Naive B cell (primary cell): ENCODE measurements around the gene TUBB1. TPM values are rescaled to one million over a fixed set of nuclear protein-coding genes. Genes with fewer than 3 reads are reported as not detected.

Source experiments
- ATAC-seq, 2 donors: fragments of 150-1000 bp; cut with Tn5 transposase; 2 replicates each; pipeline ENCODE4 v1.10.0; 2021; ENCODE audit warnings: low read depth in 2 of 2, mild to moderate bottlenecking in 2 of 2, moderate library complexity in 2 of 2
- DNase-seq: peaks from one replicate; pipeline ENCODE4 v3.0.0; 2022
- H3K27ac Mint-ChIP-seq, 6 donors: one replicate each; pipeline ENCODE4 v1.8.0; 2020 to 2022; ENCODE audit warnings: mild to moderate bottlenecking in 6 of 6, mixed read lengths in 6 of 6, moderate library complexity in 5 of 6, inconsistent platforms in 2 of 6
- H3K27me3 Mint-ChIP-seq, 3 donors: one replicate each; pipeline ENCODE4 v1.8.0; 2021 to 2022; ENCODE audit warnings: mixed read lengths in 3 of 3, mild to moderate bottlenecking in 1 of 3
- H3K36me3 Mint-ChIP-seq, 2 donors: one replicate each; pipeline ENCODE4 v1.8.0; 2020 to 2022; ENCODE audit warnings: mixed read lengths in 2 of 2, inconsistent platforms in 1 of 2, mild to moderate bottlenecking in 1 of 2
- H3K4me1 Mint-ChIP-seq, 3 donors: one replicate each; pipeline ENCODE4 v1.8.0; 2020 to 2022; ENCODE audit warnings: mixed read lengths in 3 of 3, inconsistent platforms in 1 of 3, mild to moderate bottlenecking in 1 of 3, moderate library complexity in 1 of 3
- H3K4me3 Mint-ChIP-seq, 8 donors: one replicate each; pipeline ENCODE4 v1.8.0; 2020 to 2022; ENCODE audit warnings: mild to moderate bottlenecking in 8 of 8, mixed read lengths in 8 of 8, moderate library complexity in 8 of 8, inconsistent platforms in 2 of 8
- H3K9me3 Mint-ChIP-seq, 7 donors: one replicate each; pipeline ENCODE4 v1.8.0; 2020 to 2022; ENCODE audit warnings: mixed read lengths in 7 of 7, mild to moderate bottlenecking in 5 of 7, inconsistent platforms in 2 of 7, moderate library complexity in 1 of 7
- polyA plus RNA-seq, 6 donors: library from polyadenylated mRNA; unstranded; fragments of 300-500 nt; fragmentation: Illumina TruSeq; gene quantifications; one replicate each; pipeline ENCODE4 v1.2.3, GENCODE V29; 2021; ENCODE audit warnings: low read depth in 6 of 6

Gene TUBB1
- 10 to 100 TPM in 3 of 6 donors, 1 to 10 TPM in 3; 2.5 to 16.4 (median 11.0) TPM for polyA plus RNA-seq

- H3K27ac Mint-ChIP-seq = peak within 1 kb of the TSS in 5 of 6 donors; percentile 24 to 74 (median 57)
- H3K9me3 Mint-ChIP-seq = no peaks in the 10 kb centered on the region
- H3K27me3 Mint-ChIP-seq = no peaks in the 10 kb centered on the region
- ATAC-seq (no peak), DNase-seq (no peak)
- peaks cover 28 to 40% (median 33%) of the 10 kb centered on the region in 3 donors for H3K4me1 Mint-ChIP-seq
- no peak within 1 kb of the TSS for H3K4me3 Mint-ChIP-seq
- H3K36me3 Mint-ChIP-seq = peaks cover 0 to 7% of the 10 kb centered on the region in 2 donors
Measured at GRCh38 chr20:59019217-59019616, at the start of gene TUBB1. TSS of gene TUBB1 (plus strand) at chr20:59019429. CDS start at chr20:59019523, 94 bp downstream.

DNA sequence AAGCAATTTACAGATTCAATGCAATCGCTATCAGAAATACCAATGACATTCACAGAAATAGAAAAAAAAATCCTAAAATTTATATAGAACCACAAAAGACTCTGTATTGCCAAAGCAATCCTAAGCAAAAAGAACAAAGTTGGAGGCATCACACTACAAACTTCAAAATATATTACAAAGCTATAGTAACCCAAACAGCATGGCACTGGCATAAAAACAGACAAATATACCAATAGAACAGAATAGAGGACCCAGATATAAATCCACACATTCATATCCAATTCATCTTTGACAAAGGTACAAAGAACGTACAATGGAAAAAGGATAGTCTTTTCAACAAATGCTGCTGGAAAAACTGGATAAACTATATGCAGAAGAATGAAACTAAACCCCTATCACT is 49.8 kb upstream of the TUBB1 start:
- peaks cover 26 to 30% (median 26%) of the 10 kb centered on the region in 3 donors for H3K4me1 Mint-ChIP-seq
- DNase-seq = no peak
- H3K27me3 Mint-ChIP-seq = no peaks in the 10 kb centered on the region
- ATAC-seq = no peak
- H3K36me3 Mint-ChIP-seq = no peaks in the 10 kb centered on the region
- H3K4me3 Mint-ChIP-seq = no peak overlapping the region
- H3K27ac Mint-ChIP-seq = no peak overlapping the region
- H3K9me3 Mint-ChIP-seq = peaks cover 0 to 4% (median 3%) of the 10 kb centered on the region in 7 donors

DNA sequence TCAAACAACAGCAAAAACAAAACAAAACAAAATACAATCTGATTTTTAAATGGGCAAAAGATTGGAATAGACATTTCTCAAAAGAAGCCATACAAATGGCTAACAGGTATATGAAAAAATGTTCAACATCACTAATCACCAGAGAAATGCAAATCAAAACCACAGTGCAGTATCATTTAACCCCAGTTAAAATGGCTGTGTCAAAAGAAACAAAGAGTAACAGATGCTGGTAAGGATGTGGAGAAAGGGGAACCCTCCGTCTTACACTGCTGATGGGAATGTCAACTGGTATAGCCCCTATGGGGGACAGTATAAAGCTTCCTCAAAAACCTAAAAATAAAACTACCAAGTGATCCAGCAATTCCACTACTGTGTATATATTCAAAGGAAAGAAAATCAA is 49.1 kb upstream of the TUBB1 start:
- peak overlapping the region in 2 of 8 donors; percentile 7 to 30 for H3K4me3 Mint-ChIP-seq
- DNase-seq (peak; percentile 4), ATAC-seq (peak; percentile 65 to 71)
- H3K9me3 Mint-ChIP-seq = peaks cover 0 to 7% (median 3%) of the 10 kb centered on the region in 7 donors
- H3K36me3 Mint-ChIP-seq = no peaks in the 10 kb centered on the region
- peaks cover 26 to 30% (median 27%) of the 10 kb centered on the region in 3 donors for H3K4me1 Mint-ChIP-seq
- peak overlapping the region in 2 of 6 donors; percentile 51 to 63 for H3K27ac Mint-ChIP-seq
- no peaks in the 10 kb centered on the region for H3K27me3 Mint-ChIP-seq

DNA sequence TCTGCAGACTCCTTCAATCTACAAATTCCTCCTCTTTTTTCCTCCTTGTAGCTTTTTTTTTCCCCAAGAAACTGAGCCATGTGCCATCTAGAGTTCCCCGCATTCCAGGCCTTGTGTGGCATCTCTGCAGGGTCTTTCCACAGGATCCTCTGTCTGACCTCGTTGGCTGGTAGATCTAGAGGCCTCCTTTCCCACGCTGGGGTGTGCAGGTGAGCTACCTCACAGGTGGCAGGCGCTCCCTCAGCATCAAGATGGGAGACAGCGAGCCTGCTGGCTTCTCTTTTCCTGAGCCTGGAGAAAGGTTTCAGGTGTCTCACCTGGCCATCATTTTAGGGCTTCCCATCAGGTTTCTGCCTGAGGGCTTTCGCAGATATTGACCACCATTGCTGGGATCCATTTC is 47.8 kb upstream of the TUBB1 start:
- DNase-seq = no peak
- no peak overlapping the region for H3K27ac Mint-ChIP-seq
- peaks cover 0 to 4% of the 10 kb centered on the region in 2 donors for H3K36me3 Mint-ChIP-seq
- H3K4me3 Mint-ChIP-seq = no peak overlapping the region
- H3K4me1 Mint-ChIP-seq = peaks cover 26 to 30% (median 27%) of the 10 kb centered on the region in 3 donors
- no peak for ATAC-seq
- no peaks in the 10 kb centered on the region for H3K27me3 Mint-ChIP-seq
- H3K9me3 Mint-ChIP-seq = peaks cover 0 to 14% (median 9%) of the 10 kb centered on the region in 7 donors

DNA sequence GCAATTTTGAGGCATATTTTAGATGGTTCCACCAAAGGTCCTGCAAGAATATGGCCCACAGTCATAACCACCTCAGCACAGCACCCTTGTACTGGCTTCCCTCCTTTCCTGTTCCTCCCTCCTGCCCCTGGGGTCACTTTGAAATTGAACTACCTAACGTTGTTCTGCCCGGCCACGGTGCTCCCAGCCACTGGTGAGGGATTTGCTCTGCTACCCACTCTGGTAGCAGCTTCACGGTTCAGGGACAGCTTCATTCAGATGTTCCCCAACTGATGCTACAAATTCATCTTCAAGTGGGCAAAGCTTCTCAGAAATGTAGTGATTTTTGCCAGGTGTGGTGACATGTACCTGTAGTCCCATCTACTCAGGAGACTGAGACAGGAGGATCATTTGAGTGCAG is 46.0 kb upstream of the TUBB1 start:
- no peaks in the 10 kb centered on the region for H3K27me3 Mint-ChIP-seq
- peaks cover 0 to 11% of the 10 kb centered on the region in 2 donors for H3K36me3 Mint-ChIP-seq
- ATAC-seq (no peak), DNase-seq (no peak)
- H3K27ac Mint-ChIP-seq = peak overlapping the region in 2 of 6 donors; percentile 75 to 78
- H3K4me3 Mint-ChIP-seq = peak overlapping the region in 1 of 8 donors; percentile 4
- H3K9me3 Mint-ChIP-seq = peaks cover 2 to 19% (median 12%) of the 10 kb centered on the region in 7 donors
- H3K4me1 Mint-ChIP-seq = peaks cover 22 to 30% (median 27%) of the 10 kb centered on the region in 3 donors

GRCh38 chr20:58973866-58974265 is 45.4 kb upstream of the TUBB1 start:
- Mint-ChIP-seq H3K9me3 (peaks cover 2 to 19% (median 12%) of the 10 kb centered on the region in 7 donors), H3K4me3 (peak overlapping the region in 2 of 8 donors; percentile 64 to 79), H3K4me1 (peaks cover 24 to 36% (median 34%) of the 10 kb centered on the region in 3 donors), H3K27ac (peak overlapping the region in 4 of 6 donors; percentile 1 to 92 (median 54)), H3K27me3 (no peaks in the 10 kb centered on the region), H3K36me3 (peaks cover 0 to 11% of the 10 kb centered on the region in 2 donors)
- no peak for DNase-seq
- ATAC-seq = no peak

GRCh38 chr20:58975353-58975752 is 43.9 kb upstream of the TUBB1 start:
- Mint-ChIP-seq H3K27ac (no peak overlapping the region), H3K4me3 (peak overlapping the region in 1 of 8 donors; percentile 53), H3K9me3 (peaks cover 2 to 19% (median 12%) of the 10 kb centered on the region in 7 donors), H3K27me3 (no peaks in the 10 kb centered on the region), H3K36me3 (peaks cover 0 to 11% of the 10 kb centered on the region in 2 donors), H3K4me1 (peaks cover 19 to 33% (median 27%) of the 10 kb centered on the region in 3 donors)
- DNase-seq = no peak
- no peak for ATAC-seq

DNA sequence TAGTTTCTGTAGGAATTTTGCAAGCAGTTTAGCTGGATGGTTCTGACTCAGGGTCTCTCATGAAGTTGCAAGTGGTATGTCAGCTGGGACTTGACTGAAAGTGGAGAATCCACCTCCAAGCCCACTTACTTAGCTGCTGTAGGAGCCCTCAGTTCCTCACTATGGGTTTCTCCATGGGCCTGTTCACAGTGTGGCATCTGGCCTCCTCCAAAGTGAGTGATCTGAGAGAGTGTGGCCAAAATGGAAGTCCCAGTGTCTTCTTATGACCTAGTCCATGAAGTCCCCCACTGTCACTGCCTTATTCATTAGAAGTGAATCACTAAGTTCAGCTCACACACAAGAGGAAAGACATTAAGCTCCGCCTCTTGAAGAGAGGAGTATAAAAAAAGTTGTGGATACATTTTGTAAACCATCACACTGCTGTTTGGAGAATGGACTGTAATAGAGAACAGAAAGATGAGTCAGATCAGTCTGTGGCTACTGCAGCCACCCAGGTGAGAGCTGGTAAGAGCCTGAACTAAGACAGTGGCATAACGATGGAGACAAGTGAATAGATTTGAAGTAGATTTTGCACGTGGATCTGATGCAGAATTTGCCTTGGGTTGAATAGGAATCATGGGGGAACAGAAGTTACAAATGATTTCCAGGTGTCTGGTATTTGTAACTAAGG is 43.0 kb upstream of the TUBB1 start:
- H3K4me1 Mint-ChIP-seq = peaks cover 17 to 27% (median 20%) of the 10 kb centered on the region in 3 donors
- ATAC-seq = no peak
- peaks cover 2 to 19% (median 12%) of the 10 kb centered on the region in 7 donors for H3K9me3 Mint-ChIP-seq
- peak overlapping the region in 1 of 8 donors; percentile 53 for H3K4me3 Mint-ChIP-seq
- H3K27ac Mint-ChIP-seq = no peak overlapping the region
- no peaks in the 10 kb centered on the region for H3K27me3 Mint-ChIP-seq
- H3K36me3 Mint-ChIP-seq = peaks cover 0 to 11% of the 10 kb centered on the region in 2 donors
- no peak for DNase-seq

DNA sequence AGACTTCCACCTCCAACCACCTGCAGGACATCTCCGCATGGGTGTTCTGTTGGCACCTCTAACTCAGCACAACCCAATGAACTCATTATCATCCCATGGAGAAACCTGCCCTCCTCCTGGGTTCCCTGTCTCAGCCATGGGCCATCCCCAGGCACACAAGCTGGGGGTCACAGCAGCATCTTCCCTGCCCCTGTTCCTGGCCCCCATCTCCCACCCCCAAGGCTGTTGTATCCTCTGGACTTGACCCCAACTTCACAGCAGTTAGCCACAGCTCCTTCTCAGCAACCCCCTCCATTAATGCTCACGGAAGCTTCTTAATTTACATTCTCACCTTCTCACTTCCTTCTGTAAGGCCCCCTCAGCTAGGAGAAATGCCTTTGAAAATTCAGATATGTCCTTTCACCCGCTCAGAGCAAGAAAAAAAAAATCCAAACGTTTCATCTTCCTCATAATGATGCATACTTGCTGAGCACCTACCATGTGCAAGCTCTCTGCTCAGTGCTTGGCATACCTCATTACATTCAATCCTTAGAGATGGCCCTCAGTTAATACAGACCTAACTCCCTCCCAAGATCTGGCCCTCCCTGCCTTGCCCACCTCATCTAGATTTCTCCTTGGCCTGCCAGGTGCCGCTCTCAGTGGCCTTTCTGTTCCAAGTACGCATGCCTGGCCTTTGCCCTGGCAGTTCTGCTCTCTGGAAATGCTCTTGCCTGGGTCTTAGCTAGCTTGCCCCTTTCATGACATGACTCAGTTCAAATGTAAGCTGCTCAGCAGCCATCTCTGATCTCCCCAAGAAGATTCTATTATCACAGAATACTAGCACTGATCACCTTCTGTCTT is 40.7 kb upstream of the TUBB1 start:
- Mint-ChIP-seq H3K4me1 (peaks cover 25 to 41% (median 35%) of the 10 kb centered on the region in 3 donors), H3K36me3 (peaks cover 0 to 11% of the 10 kb centered on the region in 2 donors), H3K9me3 (peaks cover 2 to 19% (median 11%) of the 10 kb centered on the region in 7 donors), H3K4me3 (peak overlapping the region in 5 of 8 donors; percentile 36 to 83 (median 61)), H3K27me3 (no peaks in the 10 kb centered on the region), H3K27ac (peak overlapping the region in 2 of 6 donors; percentile 0 to 14)
- ATAC-seq (no peak), DNase-seq (no peak)

GRCh38 chr20:58980711-58981627 is 38.3 kb upstream of the TUBB1 start, which contains the start of gene NELFCD:
TSS of gene NELFCD (plus strand) at chr20:58981256. CDS start at chr20:58981310, 54 bp downstream.
- Mint-ChIP-seq H3K36me3 (peaks cover 0 to 11% of the 10 kb centered on the region in 2 donors), H3K27me3 (no peaks in the 10 kb centered on the region), H3K4me3 (peak within 1 kb of the TSS; percentile 78 to 95 (median 92)), H3K27ac (peak within 1 kb of the TSS; percentile 12 to 94 (median 80)), H3K9me3 (peaks cover 0 to 9% (median 3%) of the 10 kb centered on the region in 7 donors), H3K4me1 (peaks cover 32 to 50% (median 40%) of the 10 kb centered on the region in 3 donors)
- DNase-seq (peak; percentile 87), ATAC-seq (peak; percentile 90 to 91)

DNA sequence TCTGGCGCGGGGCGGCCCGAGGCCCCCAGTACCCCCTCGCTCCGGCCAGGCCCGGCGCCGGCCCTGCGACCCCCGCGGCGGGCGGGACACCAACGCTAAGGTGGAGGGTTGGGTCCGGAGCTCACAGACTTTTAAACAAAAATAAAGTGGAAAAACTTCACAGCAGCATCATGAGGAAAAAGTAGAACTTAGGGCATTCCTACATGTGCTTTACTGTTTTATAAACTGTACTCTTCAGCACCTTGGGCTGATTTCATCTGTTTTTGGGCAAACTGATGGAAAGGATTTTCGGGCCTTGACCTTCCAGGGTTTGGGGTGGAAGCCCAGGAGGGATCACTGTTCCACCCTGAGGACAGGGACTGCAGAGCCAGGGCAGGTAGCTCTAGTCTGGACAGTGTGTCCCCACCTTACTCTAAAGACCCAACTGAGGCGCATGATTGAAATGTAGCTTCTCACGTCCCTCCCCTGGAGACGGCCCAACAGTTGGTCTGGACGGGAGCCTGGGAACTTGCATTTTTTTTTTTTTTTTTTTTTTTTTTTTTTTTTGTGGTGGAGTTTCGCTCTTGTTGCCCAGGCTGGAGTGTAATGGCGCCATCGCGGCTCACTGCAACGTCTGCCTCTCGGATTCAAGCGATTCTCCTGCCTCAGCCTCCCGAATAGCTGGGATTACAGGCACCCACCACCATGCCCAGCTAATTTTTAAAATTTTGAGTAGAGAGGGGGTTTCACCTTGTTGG is 37.4 kb upstream of the TUBB1 start:
- H3K27ac Mint-ChIP-seq = peak overlapping the region; percentile 12 to 94 (median 80)
- ATAC-seq = no peak
- H3K36me3 Mint-ChIP-seq = peaks cover 3 to 7% of the 10 kb centered on the region in 2 donors
- peak overlapping the region; percentile 78 to 95 (median 92) for H3K4me3 Mint-ChIP-seq
- H3K9me3 Mint-ChIP-seq = peaks cover 0 to 2% (median 0%) of the 10 kb centered on the region in 7 donors
- no peak for DNase-seq
- no peaks in the 10 kb centered on the region for H3K27me3 Mint-ChIP-seq
- peaks cover 36 to 54% (median 42%) of the 10 kb centered on the region in 3 donors for H3K4me1 Mint-ChIP-seq
